ENCODE results near the gene NFIC.

DNA sequence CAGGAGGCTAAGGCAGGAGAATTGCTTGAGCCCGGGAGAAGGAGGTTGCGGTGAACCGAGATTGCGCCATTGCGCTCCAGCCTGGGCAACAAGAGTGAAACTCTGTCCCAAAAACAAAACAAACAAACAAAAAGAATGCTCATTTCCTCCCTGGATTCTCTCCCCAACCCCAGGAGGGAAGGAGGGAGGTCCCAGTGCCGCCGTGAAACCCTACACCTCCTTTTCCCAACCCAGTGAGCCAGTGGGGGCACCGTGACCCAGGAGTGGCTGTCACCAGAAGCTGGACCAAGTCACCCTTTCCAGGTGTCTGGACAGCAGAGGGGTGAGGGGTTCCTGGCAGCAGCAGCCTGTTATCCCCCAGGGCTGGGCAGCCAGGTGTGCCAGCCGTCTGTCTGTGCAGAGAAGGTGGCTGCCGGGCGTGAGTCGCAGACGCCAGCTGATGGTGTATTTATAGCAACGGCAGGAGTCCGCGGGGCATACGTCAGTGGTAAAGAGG lies 23.5 kb downstream of the NFIC start:
- TF ChIP-seq CTCF (IDR thresholded peaks at IDR 0.05; ENCODE audit: poor library complexity) (no peak), EZH2phosphoT487 (IDR thresholded peaks at IDR 0.05; ENCODE audit: low read depth, severe bottlenecking, unreplicated experiment) (no peak), EZH2 (IDR thresholded peaks at IDR 0.05; ENCODE audit: borderline replicate concordance) (no peak)
